Smooth muscle cell (in vitro differentiated cells): ENCODE results near the gene EIF5A. TPM values are rescaled to one million over a fixed set of nuclear protein-coding genes. Genes with fewer than 3 reads are reported as not detected.

Experiments
- DNase-seq: peaks from one replicate; lab custom pipeline; 2025; ENCODE audit not compliant: unreplicated experiment; lab: John Stamatoyannopoulos, UW
- H2AFZ ChIP-seq: fragments of 200-600 bp; sonication (generic); 2 replicates; pipeline ENCODE4 v1.6.0; 2016; ENCODE audit warnings: antibody characterized with exemption, low read depth, mild to moderate bottlenecking
- H3F3A ChIP-seq: fragments of 200-600 bp; sonication (generic); 2 replicates; pipeline ENCODE4 v1.6.0; 2017; ENCODE audit warnings: antibody characterized with exemption, low read depth
- H3K27ac ChIP-seq: fragments of 200-600 bp; sonication (generic); 2 replicates; pipeline ENCODE4 v1.5.1; 2016; ENCODE audit warnings: low read depth, mild to moderate bottlenecking
- H3K27me3 ChIP-seq: fragments of 200-600 bp; sonication (generic); 2 replicates; pipeline ENCODE4 v1.6.1; 2016; ENCODE audit warnings: low read depth, mild to moderate bottlenecking
- H3K36me3 ChIP-seq: fragments of 200-600 bp; sonication (generic); 2 replicates; pipeline ENCODE4 v1.5.1; 2016; ENCODE audit warnings: low read depth
- H3K4me1 ChIP-seq: fragments of 200-600 bp; sonication (generic); 2 replicates; pipeline ENCODE4 v1.5.1; 2016; ENCODE audit warnings: low read depth
- H3K4me2 ChIP-seq: fragments of 200-600 bp; sonication (generic); 2 replicates; pipeline ENCODE4 v1.6.0; 2016; ENCODE audit warnings: mild to moderate bottlenecking
- H3K4me3 ChIP-seq: fragments of 200-600 bp; sonication (generic); 2 replicates; pipeline ENCODE4 v1.5.1; 2016; ENCODE audit warnings: mild to moderate bottlenecking
- H3K79me2 ChIP-seq: fragments of 200-600 bp; sonication (generic); 2 replicates; pipeline ENCODE4 v1.6.0; 2016; ENCODE audit warnings: low read depth, mild to moderate bottlenecking
- H3K9ac ChIP-seq: fragments of 200-600 bp; sonication (generic); 2 replicates; pipeline ENCODE4 v1.6.0; 2016; ENCODE audit warnings: low read depth
- H3K9me3 ChIP-seq: fragments of 200-600 bp; sonication (generic); replicated peaks from 2 replicates; pipeline ENCODE4 v1.5.1; 2016; ENCODE audit warnings: low read depth
- H4K20me1 ChIP-seq: fragments of 200-600 bp; sonication (generic); 2 replicates; pipeline ENCODE4 v1.6.0; 2016; ENCODE audit warnings: low read depth
- CTCF ChIP-seq: fragments of 200-600 bp; sonication (generic); IDR thresholded peaks from 2 replicates; pipeline ENCODE4 v1.5.1; 2017; ENCODE audit warnings: borderline replicate concordance, mild to moderate bottlenecking, antibody characterized with exemption; ENCODE audit not compliant: insufficient read depth, poor library complexity, severe bottlenecking
- WGBS: methylation state at CpG from one replicate; pipeline ENCODE4 v1.1.7; 2016; ENCODE audit warnings: low lambda C conversion rate; 5-methylcytosine and 5-hydroxymethylcytosine counted together
- polyA plus RNA-seq: library from polyadenylated mRNA; unstranded; fragments of >200 nt; fragmentation: Nextera tagmentation; extraction: Ambion mirVana; gene quantifications from 2 replicates; pipeline ENCODE4 v1.2.1, GENCODE V29; 2016
- total RNA-seq: library from RNA; depleted of rRNA; stranded (reverse); fragments of >200 nt; gene quantifications from 2 replicates; pipeline ENCODE4 v1.2.3, GENCODE V29; 2014

The EIF5A gene
- total and polyA plus RNA-seq, 2 experiments from 2014 or later, result 323 to 797 TPM

GRCh38 chr17:7283471-7284216, 23.8 kb upstream of the EIF5A start:
- Histone ChIP-seq H3K9ac (no peak overlapping the region), H3K27me3 (peaks cover 14% of the 10 kb centered on the region), H3K4me3 (no peak overlapping the region), H4K20me1 (no peaks in the 10 kb centered on the region), H2AFZ (no peak overlapping the region), H3K4me2 (no peak overlapping the region), H3K27ac (no peak overlapping the region), H3K79me2 (no peaks in the 10 kb centered on the region), H3K4me1 (no peaks in the 10 kb centered on the region), H3F3A (peaks cover 5% of the 10 kb centered on the region), H3K9me3 (no peaks in the 10 kb centered on the region), H3K36me3 (no peaks in the 10 kb centered on the region)
- no peak for DNase-seq
- 89% methylated on average over 18 of the region's 18 CpGs for WGBS
- TF ChIP-seq CTCF, result no peak

GRCh38 chr17:7284911-7285310, 22.5 kb upstream of the EIF5A start:
- TF ChIP-seq CTCF, result no peak
- Histone ChIP-seq H3K27ac (no peak overlapping the region), H3K4me1 (no peaks in the 10 kb centered on the region), H3K36me3 (no peaks in the 10 kb centered on the region), H3K79me2 (no peaks in the 10 kb centered on the region), H3K4me3 (no peak overlapping the region), H3K27me3 (peaks cover 14% of the 10 kb centered on the region), H3K4me2 (no peak overlapping the region), H3F3A (peaks cover 5% of the 10 kb centered on the region), H3K9ac (no peak overlapping the region), H3K9me3 (no peaks in the 10 kb centered on the region), H4K20me1 (no peaks in the 10 kb centered on the region), H2AFZ (no peak overlapping the region)
- DNase-seq, result no peak
- 97% methylated on average over 16 of the region's 16 CpGs for WGBS

GRCh38 chr17:7285679-7286078, 21.7 kb upstream of the EIF5A start:
- Histone ChIP-seq H3K36me3 (no peaks in the 10 kb centered on the region), H3K79me2 (no peaks in the 10 kb centered on the region), H3K27me3 (peaks cover 17% of the 10 kb centered on the region), H3K9ac (no peak overlapping the region), H4K20me1 (no peaks in the 10 kb centered on the region), H3K4me1 (no peaks in the 10 kb centered on the region), H3F3A (peaks cover 5% of the 10 kb centered on the region), H3K4me3 (no peak overlapping the region), H2AFZ (no peak overlapping the region), H3K27ac (no peak overlapping the region), H3K9me3 (no peaks in the 10 kb centered on the region), H3K4me2 (no peak overlapping the region)
- WGBS, result 94% methylated on average over 12 of the region's 12 CpGs
- no peak for DNase-seq
- no peak for TF ChIP-seq CTCF
